Endothelial cell of umbilical vein (primary cell): Measurements from ENCODE around the gene KMT2B. TPM values are rescaled to one million over a fixed set of nuclear protein-coding genes. Genes with fewer than 3 reads are reported as not detected.

ENCODE experiments used
- BruUV-seq: library from RNA; stranded (reverse); fragments of 400-500 nt; replicated peaks from 2 replicates; lab custom pipeline; 2021; lab: Mats Ljungman, UMichigan
- CTCF ChIA-PET: fragments of 300-600, 350-600 bp; sonication (Branson Sonifier 250); formaldehyde crosslinking; loops from one replicate; lab custom pipeline; 2021; ENCODE audit warnings: antibody characterized with exemption, inconsistent platforms; lab: Charles Lee
- POLR2A ChIA-PET: fragments of 300-600, 350-600 bp; sonication (Branson Sonifier 250); formaldehyde crosslinking; loops from one replicate; lab custom pipeline; 2021; ENCODE audit warnings: antibody characterized with exemption, inconsistent platforms; lab: Charles Lee
- DNase-seq: peaks from one replicate; pipeline ENCODE4 v3.0.0-alpha.2; 2011; ENCODE audit warnings: low read depth, low spot score
- FAIRE-seq: peaks from 2 replicates; lab custom pipeline; 2011; peaks lifted over from hg19 to GRCh38; lab: Jason Lieb, UNC
- H2AFZ ChIP-seq: 2 replicates; pipeline ENCODE4 v1.6.0; 2012; ENCODE audit warnings: low read depth, low read length, control low read depth, inconsistent platforms
- H3K27ac ChIP-seq: 2 replicates; pipeline ENCODE4 v1.5.1; 2011; ENCODE audit warnings: low read depth, mild to moderate bottlenecking, control low read depth, low read length, moderate library complexity; ENCODE audit not compliant: insufficient read depth
- H3K27me3 ChIP-seq, 2 experiments: 2 replicates each; pipeline versions ENCODE4 v1.6.0 to v1.6.1; 2011; ENCODE audit warnings: low read length in 2 of 2, mixed read lengths in 1 of 2; ENCODE audit not compliant: control insufficient read depth in 2 of 2, insufficient read depth in 2 of 2
- H3K36me3 ChIP-seq, 2 experiments: 2 replicates in 1 of 2; 3 replicates in 1 of 2; pipeline ENCODE4 v1.5.1; 2011; ENCODE audit warnings: low read length in 2 of 2, mild to moderate bottlenecking in 1 of 2, moderate library complexity in 1 of 2; ENCODE audit not compliant: control insufficient read depth in 2 of 2, insufficient read depth in 2 of 2; ENCODE audit errors: extremely low read depth in 1 of 2
- H3K4me1 ChIP-seq: 3 replicates; pipeline ENCODE4 v1.5.1; 2011; ENCODE audit warnings: mild to moderate bottlenecking, low read length; ENCODE audit not compliant: control insufficient read depth, insufficient read depth; ENCODE audit errors: extremely low read depth
- H3K4me2 ChIP-seq: 2 replicates; pipeline ENCODE4 v1.6.1; 2011; ENCODE audit warnings: low read length, control low read depth, mixed read lengths; ENCODE audit not compliant: insufficient read depth
- H3K4me3 ChIP-seq, 3 experiments: fragments of 200-600 bp in 1 of 3; sonication (generic), shearing (Covaris generic) in 1 of 3; replicated peaks in 1 of 3; 2 replicates each; pipeline ENCODE4 v1.5.1; 2011 to 2016; ENCODE audit warnings: control low read depth in 3 of 3, low read length in 3 of 3, mild to moderate bottlenecking in 2 of 3, inconsistent platforms in 1 of 3, low read depth in 1 of 3, moderate library complexity in 1 of 3; ENCODE audit not compliant: insufficient read depth in 1 of 3
- H3K79me2 ChIP-seq: 2 replicates; pipeline ENCODE4 v1.6.0; 2012; ENCODE audit warnings: low read length, inconsistent platforms; ENCODE audit not compliant: control insufficient read depth, insufficient read depth
- H3K9ac ChIP-seq: replicated peaks from 2 replicates; pipeline ENCODE3; 2011; ENCODE audit warnings: low read length, control low read depth; ENCODE audit not compliant: insufficient read depth; ENCODE audit errors: extremely low read depth
- H3K9me1 ChIP-seq: replicated peaks from 3 replicates; pipeline ENCODE4 v1.6.0; 2011; ENCODE audit warnings: mild to moderate bottlenecking, low read length; ENCODE audit not compliant: control insufficient read depth, insufficient read depth; ENCODE audit errors: extremely low read depth
- H3K9me3 ChIP-seq: replicated peaks from 2 replicates; pipeline ENCODE4 v1.5.1; 2012; ENCODE audit warnings: low read length, inconsistent platforms; ENCODE audit not compliant: control insufficient read depth, insufficient read depth
- H4K20me1 ChIP-seq: replicated peaks from 2 replicates; pipeline ENCODE3; 2011; ENCODE audit warnings: mild to moderate bottlenecking, low read length; ENCODE audit not compliant: control insufficient read depth, insufficient read depth; ENCODE audit errors: extremely low read depth
- CTCF ChIP-seq, 2 donors: IDR thresholded peaks; 1 replicate in 1 of 2; 2 replicates in 1 of 2; pipeline ENCODE4 v1.5.1; 2011; ENCODE audit warnings: low read length in 2 of 2, mild to moderate bottlenecking in 2 of 2, moderate library complexity in 2 of 2, control low read depth in 1 of 2, inconsistent platforms in 1 of 2, low read depth in 1 of 2; ENCODE audit not compliant: insufficient read depth in 1 of 2; ENCODE audit errors: extremely low read depth in 1 of 2
- EZH2 ChIP-seq: IDR thresholded peaks from 2 replicates; pipeline ENCODE4 v1.6.1; 2012; ENCODE audit warnings: borderline replicate concordance, low read depth, mild to moderate bottlenecking, moderate library complexity, low read length, inconsistent platforms; ENCODE audit not compliant: severe bottlenecking
- GATA2 ChIP-seq: IDR thresholded peaks from 2 replicates; pipeline ENCODE4 v1.7.0; 2011; ENCODE audit warnings: low read depth, mild to moderate bottlenecking, moderate library complexity, mixed read lengths, low read length; ENCODE audit not compliant: insufficient read length, insufficient read depth
- JUN ChIP-seq: IDR thresholded peaks from 2 replicates; pipeline ENCODE4 v1.6.1; 2011; ENCODE audit warnings: borderline replicate concordance, low read depth; ENCODE audit not compliant: insufficient read length, insufficient read depth
- MAX ChIP-seq: IDR thresholded peaks from 2 replicates; pipeline ENCODE4 v1.6.1; 2011; ENCODE audit not compliant: insufficient read depth, insufficient read length
- MYC ChIP-seq: IDR thresholded peaks from one replicate; pipeline ENCODE4 v1.6.1; 2011; ENCODE audit warnings: mild to moderate bottlenecking, low read depth, low read length
- POLR2A ChIP-seq: IDR thresholded peaks from 2 replicates; pipeline ENCODE4 v1.6.1; 2012; ENCODE audit warnings: low read depth, mild to moderate bottlenecking, control low read depth, low read length
- POLR2AphosphoS5 ChIP-seq: IDR thresholded peaks from 2 replicates; pipeline ENCODE4 v1.6.1; 2012; ENCODE audit warnings: low read depth, mild to moderate bottlenecking, control low read depth, low read length, moderate library complexity; ENCODE audit not compliant: insufficient read depth
- dilution Hi-C: fragments of 300-500 bp; cut with MboI; formaldehyde crosslinking; loops from one replicate; pipeline ENCODE4 v1.15.0; 2019; ENCODE audit warnings: low sequenced_read_pairs; ENCODE audit not compliant: extremely low pct_ligation_motif_present
- intact Hi-C: fragments of 100-400 bp; cut with micrococcal nuclease; formaldehyde crosslinking; loops from one replicate; pipeline ENCODE4 v1.10.0; 2022
- polyA plus RNA-seq, 4 experiments: library from polyadenylated mRNA; depleted of rRNA in 3 of 4; stranded (reverse) in 3 of 4; unstranded in 1 of 4; fragments of >200 nt; gene quantifications; 2 replicates each; pipeline versions ENCODE4 v1.2.1 to v1.2.3, GENCODE V29; 2011 to 2012; ENCODE audit warnings: missing spikeins in 1 of 4
- total RNA-seq: library from RNA; stranded (reverse); gene quantifications from 2 replicates; pipeline ENCODE4 v1.2.3, GENCODE V29; 2021

KMT2B gene
- total and polyA plus RNA-seq, 2 donors (not counting 3 experiments of a cell fraction or from before 2014, with no cell fraction given): 28.4 to 37.2 TPM

- no peaks in the 10 kb centered on the region for H3K9me3 ChIP-seq
- BruUV-seq: no TSS peak
- no peak overlapping the region for H3K27ac ChIP-seq
- no peaks in the 10 kb centered on the region for H3K79me2 ChIP-seq
- no peaks in the 10 kb centered on the region for H3K9me1 ChIP-seq
- H3K36me3 ChIP-seq: no peaks in the 10 kb centered on the region
- ChIA-PET CTCF (no interaction called here), POLR2A (no interaction called here)
- no peak overlapping the region for H3K4me3 ChIP-seq
- no peaks in the 10 kb centered on the region for H4K20me1 ChIP-seq
- TF ChIP-seq MAX (no peak), GATA2 (no peak), EZH2 (no peak), JUN (no peak), CTCF (IDR thresholded peaks at IDR 0.05; ENCODE audit: extremely low read depth in 1 of 2, insufficient read depth in 1 of 2, low read depth in 1 of 2, low read length in 2 of 2) (no peak), POLR2A (no peak), MYC (no peak), POLR2AphosphoS5 (no peak)
- H3K27me3 ChIP-seq: no peaks in the 10 kb centered on the region
- no peak overlapping the region for H2AFZ ChIP-seq
- DNase-seq (no peak), FAIRE-seq (no peak)
- intact Hi-C loops (no loop called here), dilution Hi-C loops (no loop called here)
- no peak overlapping the region for H3K9ac ChIP-seq
- H3K4me1 ChIP-seq: no peaks in the 10 kb centered on the region
- no peak overlapping the region for H3K4me2 ChIP-seq
Measured at GRCh38 chr19:35708391-35708790, 9.4 kb upstream of the KMT2B start.
